HG02852 (cell line): ENCODE results near the gene ZNF497.
A peak's percentile ranks its signal among the peaks of the same experiment; 100 is the strongest.
"Not testable (repeated sequence)": the region's sequence is repeated elsewhere in the genome, so short reads cannot be mapped to it uniquely, and the experiment has no call there.

Experiments
- ATAC-seq: cut with Tn5 transposase; IDR thresholded peaks from one replicate; pipeline ENCODE4 v1.9.1; 2021; ENCODE audit warnings: mild to moderate bottlenecking, moderate library complexity; ENCODE audit not compliant: unreplicated experiment

The ZNF497 gene

DNA sequence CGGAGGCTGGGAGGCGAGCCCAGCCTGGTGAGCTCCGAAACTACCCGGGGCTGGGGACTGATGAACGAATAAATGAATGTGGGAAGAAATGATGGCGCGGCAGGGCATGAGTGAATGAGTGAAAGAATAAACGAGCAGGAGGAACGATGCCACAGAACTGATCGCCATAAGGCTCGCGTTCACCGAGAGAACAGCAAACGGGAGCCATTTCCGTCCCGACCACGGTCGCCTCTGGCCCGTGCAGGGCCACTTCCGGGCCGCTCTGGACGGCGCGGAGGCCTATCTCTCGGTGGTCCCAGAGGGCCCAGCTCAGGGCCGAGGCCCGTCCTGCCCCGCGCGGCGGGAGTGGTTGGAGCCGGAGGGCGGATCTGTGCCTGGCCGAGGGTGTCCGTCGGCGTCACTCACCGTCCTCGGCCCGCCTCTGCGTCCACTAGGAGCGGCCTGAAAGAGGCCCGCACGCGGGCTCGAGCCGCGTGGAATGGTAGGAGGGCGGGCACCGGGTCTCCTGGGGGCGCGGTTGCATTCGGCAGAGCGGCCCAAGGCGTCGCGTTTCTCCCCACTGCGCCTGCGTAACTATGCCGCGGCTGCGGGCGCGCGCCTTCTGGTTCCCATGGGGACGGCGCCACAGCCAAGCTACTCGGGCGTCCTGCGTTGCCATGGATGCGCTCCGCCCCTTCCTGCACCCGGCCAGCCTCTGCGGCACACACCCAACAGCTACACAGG is at the start of gene ZNF497:
Gene ZNF497, minus strand, starts transcription at position 480 of the 723 bp plus-strand sequence. CDS start 5,116 bp downstream, outside the sequence.
- peak; percentile 83 for ATAC-seq

DNA sequence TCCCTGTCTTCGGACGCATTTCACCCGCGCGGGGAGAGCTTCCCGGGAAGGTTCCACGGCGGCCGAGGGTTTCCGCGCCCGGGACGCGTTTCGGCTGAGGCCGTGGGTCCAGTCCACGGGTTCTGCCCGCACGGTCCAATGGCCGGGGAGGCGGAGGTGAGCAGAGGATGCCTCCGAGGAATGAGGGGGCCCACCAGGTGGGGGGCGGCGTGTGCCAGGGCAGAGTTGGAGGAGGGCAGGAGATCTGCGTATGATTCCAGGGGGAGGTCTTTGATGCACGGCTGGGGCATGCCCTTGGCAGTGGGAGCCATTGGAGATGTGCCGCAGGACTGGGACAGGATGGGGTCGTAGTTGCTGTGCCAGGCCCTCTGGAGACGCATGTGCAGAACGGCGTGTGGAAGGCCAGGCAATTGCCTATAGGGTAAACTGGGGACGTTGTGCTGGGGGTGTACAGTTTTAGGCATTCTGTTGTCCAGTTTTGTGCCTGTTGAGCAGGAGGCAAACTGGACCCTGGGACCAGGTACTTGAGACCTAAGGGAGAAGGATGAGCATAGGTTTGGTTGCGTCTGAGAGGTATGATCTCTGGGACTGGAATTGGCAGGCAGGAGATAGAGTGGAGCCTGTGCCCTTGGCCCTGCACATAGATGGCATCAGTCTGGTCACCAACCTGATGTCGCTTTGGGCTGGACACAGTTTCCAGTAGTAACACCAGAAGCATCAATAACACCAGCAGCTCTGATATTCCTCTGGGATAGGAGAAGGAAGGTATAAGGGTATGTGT is 46.6 kb upstream of the ZNF497 start:
- ATAC-seq, result no peak

GRCh38 chr19:58408152-58409009 is 45.8 kb upstream of the ZNF497 start, which contains the start of gene ZNF584:
Gene ZNF584 (plus strand): TSS chr19:58408649. CDS start chr19:58409148, 499 bp downstream.
- peak; percentile 96 for ATAC-seq

GRCh38 chr19:58407658-58408151 is 45.2 kb upstream of the ZNF497 start:
- no peak for ATAC-seq

GRCh38 chr19:58406818-58407657 is 44.5 kb upstream of the ZNF497 start:
- ATAC-seq, result no peak

DNA sequence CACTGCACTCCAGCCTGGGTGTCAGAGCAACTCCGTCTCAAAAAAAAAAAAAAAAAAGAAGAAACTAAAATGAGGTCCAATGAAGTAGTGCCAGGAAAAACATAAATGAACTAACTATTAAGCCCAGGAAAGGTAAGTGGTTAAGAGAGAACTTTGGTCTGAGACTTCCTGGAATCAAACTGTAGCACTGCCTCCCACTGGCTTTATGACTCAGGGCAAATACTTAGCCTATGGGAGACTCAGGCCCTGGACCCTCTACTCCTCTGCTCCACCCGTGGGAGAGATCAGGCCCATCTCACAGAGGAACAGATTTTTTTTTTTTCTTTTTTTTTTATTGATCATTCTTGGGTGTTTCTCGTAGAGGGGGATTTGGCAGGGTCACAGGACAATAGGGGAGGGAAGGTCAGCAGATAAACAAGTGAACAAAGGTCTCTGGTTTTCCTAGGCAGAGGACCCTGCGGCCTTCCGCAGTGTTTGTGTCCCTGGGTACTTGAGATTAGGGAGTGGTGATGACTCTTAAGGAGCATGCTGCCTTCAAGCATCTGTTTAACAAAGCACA is 41.4 kb upstream of the ZNF497 start:
- not testable (repeated sequence) for ATAC-seq

- ATAC-seq, result no peak
Measured at GRCh38 chr19:58401840-58402421, 39.4 kb upstream of the ZNF497 start.

GRCh38 chr19:58400916-58401839 is 38.6 kb upstream of the ZNF497 start:
- ATAC-seq, result peak; percentile 97

DNA sequence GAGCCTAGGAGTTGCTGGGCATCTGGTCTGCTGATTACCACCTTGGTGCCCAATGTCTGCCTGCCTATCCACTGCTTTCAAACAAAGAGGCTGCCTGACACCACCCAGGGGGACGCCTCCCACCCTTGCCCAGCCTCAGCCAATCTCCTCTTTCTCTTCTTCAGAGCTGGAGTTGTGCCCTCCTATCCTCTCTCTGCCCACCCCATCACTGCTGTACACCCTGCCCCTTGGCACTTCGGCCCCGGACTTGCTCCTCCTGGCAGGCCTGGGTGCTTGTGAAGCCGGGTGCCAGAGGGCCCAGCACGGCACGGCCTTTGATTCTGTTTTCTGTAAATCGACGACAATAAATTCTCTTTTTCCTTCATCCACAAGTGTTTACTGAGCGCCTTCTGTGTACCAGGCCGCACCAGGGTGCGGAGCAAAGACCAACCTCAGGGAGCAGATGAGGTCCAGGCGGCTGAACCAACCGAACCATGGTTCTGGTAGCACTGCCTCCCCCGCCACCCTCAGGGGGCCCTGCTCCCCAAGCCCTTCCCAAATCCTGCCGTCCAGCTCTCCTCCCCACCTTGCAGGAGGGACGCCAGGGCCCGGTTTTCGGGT is 37.9 kb upstream of the ZNF497 start:
- no peak for ATAC-seq

DNA sequence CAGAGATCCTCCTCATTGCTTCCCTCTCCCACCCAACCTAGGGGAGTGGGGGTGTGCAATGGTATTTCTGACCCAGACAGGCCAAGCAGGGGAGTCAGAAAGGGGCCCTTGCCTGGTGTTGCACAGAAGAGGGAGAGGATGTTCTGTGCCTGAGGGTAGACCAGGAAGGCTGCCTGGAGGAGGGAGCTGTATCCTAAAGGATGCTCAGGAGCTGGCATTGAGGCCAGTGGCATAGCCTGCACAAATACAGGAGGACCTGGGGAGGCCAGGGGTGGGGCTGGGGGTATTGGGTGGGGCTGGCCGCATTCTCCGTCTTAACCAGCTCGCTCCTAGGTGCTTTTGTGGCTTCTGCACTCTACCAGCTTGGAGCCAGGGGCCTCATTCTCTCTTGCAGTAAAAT is 37.4 kb upstream of the ZNF497 start:
- no peak for ATAC-seq

DNA sequence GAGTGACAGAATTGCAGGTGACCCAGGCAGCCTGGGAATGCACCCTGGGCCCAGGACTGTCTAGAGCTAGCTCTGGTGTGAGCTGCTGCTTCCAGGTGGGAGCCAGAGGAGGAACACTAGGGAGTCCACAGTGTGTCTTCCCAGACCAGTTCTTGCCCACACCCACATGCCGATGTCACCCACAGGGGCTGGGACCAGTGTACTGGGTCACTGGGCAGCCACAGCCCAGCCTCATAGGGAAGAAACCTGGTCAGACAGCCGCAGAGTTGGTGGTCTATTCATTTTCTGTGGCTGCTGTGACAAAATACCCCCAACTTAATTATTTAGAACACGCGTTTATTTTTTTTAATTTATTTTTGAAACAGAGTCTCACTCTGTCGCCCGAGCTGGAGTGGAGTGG is 36.0 kb upstream of the ZNF497 start:
- ATAC-seq, result no peak

GRCh38 chr19:58398087-58398486 is 35.5 kb upstream of the ZNF497 start:
- ATAC-seq, result no peak

DNA sequence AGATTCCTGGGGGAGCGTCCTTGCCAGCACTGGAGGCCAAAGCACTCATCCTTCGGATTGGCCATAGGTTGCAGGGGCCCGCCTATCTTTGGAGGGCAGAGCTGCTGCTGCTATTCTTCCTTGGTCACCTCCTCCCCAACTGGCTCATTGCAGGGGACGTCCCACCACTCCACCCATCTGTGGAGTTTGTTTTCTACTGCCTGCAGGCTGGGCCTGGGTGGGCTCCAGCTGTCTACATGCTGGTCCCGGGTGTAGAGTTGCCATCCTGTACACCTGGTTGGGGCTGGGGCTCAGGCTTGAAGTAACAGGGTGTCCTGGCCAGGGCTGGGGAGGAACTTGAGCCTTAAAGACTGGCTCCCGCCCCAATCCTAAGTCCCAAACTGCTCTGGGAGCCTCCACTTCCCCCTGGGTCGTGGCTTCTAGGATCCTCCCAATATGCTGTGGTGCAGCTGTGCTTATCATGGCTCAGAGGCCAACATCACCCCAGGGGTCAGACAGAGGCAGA is 35.0 kb upstream of the ZNF497 start:
- ATAC-seq, result no peak

DNA sequence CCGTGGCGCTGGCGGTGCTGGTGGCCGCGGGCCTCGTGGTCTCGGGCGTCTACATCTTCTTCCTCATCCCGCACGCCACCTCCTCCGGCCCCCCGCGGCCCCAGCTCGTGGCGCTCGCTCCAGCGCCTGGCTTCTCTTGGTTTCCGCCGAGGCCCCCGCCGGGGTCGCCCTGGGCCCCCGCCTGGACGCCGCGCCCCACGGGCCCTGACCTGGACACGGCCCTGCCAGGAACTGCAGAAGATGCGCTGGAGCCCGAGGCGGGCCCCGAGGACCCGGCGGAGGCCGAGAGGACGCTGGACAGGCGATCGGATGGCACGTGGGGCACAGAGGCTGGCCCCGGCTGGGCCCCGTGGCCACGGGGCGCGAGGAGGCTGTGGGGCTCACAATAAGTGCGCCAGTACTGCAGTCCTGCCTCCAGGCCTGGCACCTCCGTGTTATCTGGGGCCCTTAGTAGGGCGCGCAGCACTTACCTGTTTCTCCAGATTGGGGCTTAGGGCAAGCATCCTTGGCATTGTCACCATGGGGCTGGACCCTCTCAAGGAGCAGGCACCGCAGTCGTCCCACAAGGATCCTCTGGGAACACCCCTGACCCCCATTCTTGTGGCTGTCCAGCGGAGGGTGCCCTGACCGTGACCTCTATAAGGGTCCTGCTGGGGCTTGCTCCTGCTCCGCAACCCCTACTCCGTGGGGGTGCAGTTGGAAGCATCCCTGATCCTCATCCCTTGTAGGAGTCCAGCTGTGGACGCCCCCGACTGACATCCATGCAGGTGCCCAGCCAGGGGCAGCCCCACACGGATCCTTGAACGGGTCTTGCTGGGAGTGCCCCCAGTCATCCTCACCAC is 34.4 kb upstream of the ZNF497 start:
- ATAC-seq, result no peak

- ATAC-seq, result no peak
Measured at GRCh38 chr19:58395979-58396627, 33.6 kb upstream of the ZNF497 start.

GRCh38 chr19:58395220-58395978 is 32.8 kb upstream of the ZNF497 start, which contains the start of gene RNF225:
Gene RNF225 (plus strand): TSS chr19:58395656. CDS start chr19:58396090, 434 bp downstream.
- no peak for ATAC-seq
